Ishikawa (cell line): ENCODE measurements around the gene MB.

ENCODE experiments used
- CEBPB ChIP-seq: IDR thresholded peaks from 2 replicates; pipeline ENCODE4 v1.6.1; 2012
- CREB1 ChIP-seq: IDR thresholded peaks from 2 replicates; pipeline ENCODE4 v1.6.1; 2012; ENCODE audit warnings: low read depth
- EGR1 ChIP-seq: IDR thresholded peaks from 2 replicates; pipeline ENCODE4 v1.6.1; 2012
- MAX ChIP-seq: IDR thresholded peaks from 2 replicates; pipeline ENCODE4 v1.6.1; 2012
- RAD21 ChIP-seq: IDR thresholded peaks from 2 replicates; pipeline ENCODE4 v1.6.1; 2012; ENCODE audit warnings: low read depth
- REST ChIP-seq: IDR thresholded peaks from 2 replicates; pipeline ENCODE4 v1.6.1; 2012; ENCODE audit warnings: low read depth, mild to moderate bottlenecking
- TCF12 ChIP-seq: IDR thresholded peaks from 2 replicates; pipeline ENCODE4 v1.6.1; 2012; ENCODE audit warnings: low read depth
- USF1 ChIP-seq: IDR thresholded peaks from 2 replicates; pipeline ENCODE4 v1.6.1; 2012

- TF ChIP-seq EGR1 (no peak), RAD21 (no peak), USF1 (no peak), CEBPB (no peak), REST (no peak), TCF12 (no peak), CREB1 (no peak), MAX (no peak)
Measured at GRCh38 chr22:35620624-35621251, 3.6 kb upstream of the MB start.
